Measurements from ENCODE around the gene RXYLT1. TPM values are rescaled to one million over a fixed set of nuclear protein-coding genes. Genes with fewer than 3 reads are reported as not detected.

Gene RXYLT1
- polyA plus RNA-seq, 2 donors = 4.6 to 8.3 TPM

- Histone ChIP-seq H3K27ac (ENCODE audit: low read depth in 2 of 2, low read length in 1 of 2) (no peak overlapping the region), H3K4me1 (ENCODE audit: control insufficient read depth in 2 of 2, insufficient read depth in 2 of 2, low read length in 1 of 2) (no peaks in the 10 kb centered on the region), H3K36me3 (ENCODE audit: control insufficient read depth in 2 of 2, insufficient read depth in 2 of 2, low read length in 1 of 2) (peaks cover 0 to 4% of the 10 kb centered on the region in 2 donors), H3K27me3 (ENCODE audit: control insufficient read depth in 1 of 2, insufficient read depth in 2 of 2, low read length in 2 of 2) (no peaks in the 10 kb centered on the region), H3K4me3 (ENCODE audit: low read depth in 1 of 2, low read length in 2 of 2) (no peak overlapping the region), H3K9me3 (ENCODE audit: control insufficient read depth in 2 of 2, insufficient read depth in 1 of 2, low read depth in 1 of 2, low read length in 1 of 2) (no peaks in the 10 kb centered on the region)
- 83 to 86% methylated on average over 3 of the region's 3 CpGs for WGBS, 2 donors
These were observed 12.6 kb downstream of the RXYLT1 start for GRCh38 chr12:63792338-63792737.

- Histone ChIP-seq H3K27me3 (ENCODE audit: control insufficient read depth in 1 of 2, insufficient read depth in 2 of 2, low read length in 2 of 2) (no peaks in the 10 kb centered on the region), H3K9me3 (ENCODE audit: control insufficient read depth in 2 of 2, insufficient read depth in 1 of 2, low read depth in 1 of 2, low read length in 1 of 2) (no peaks in the 10 kb centered on the region), H3K27ac (ENCODE audit: low read depth in 2 of 2, low read length in 1 of 2) (no peak overlapping the region), H3K36me3 (ENCODE audit: control insufficient read depth in 2 of 2, insufficient read depth in 2 of 2, low read length in 1 of 2) (peaks cover 2 to 4% of the 10 kb centered on the region in 2 donors), H3K4me3 (ENCODE audit: low read depth in 1 of 2, low read length in 2 of 2) (no peak overlapping the region), H3K4me1 (ENCODE audit: control insufficient read depth in 2 of 2, insufficient read depth in 2 of 2, low read length in 1 of 2) (no peaks in the 10 kb centered on the region)
- 91 to 92% methylated on average over 10 of the region's 10 CpGs for WGBS, 2 donors
These were observed 15.5 kb downstream of the RXYLT1 start for GRCh38 chr12:63795032-63795687.

GRCh38 chr12:63795944-63796343 lies 16.2 kb downstream of the RXYLT1 start:
- no peak overlapping the region for H3K27ac ChIP-seq (ENCODE audit: low read depth in 2 of 2, low read length in 1 of 2)
- no peak overlapping the region for H3K4me3 ChIP-seq (ENCODE audit: low read depth in 1 of 2, low read length in 2 of 2)
- H3K27me3 ChIP-seq (ENCODE audit: control insufficient read depth in 1 of 2, insufficient read depth in 2 of 2, low read length in 2 of 2) = no peaks in the 10 kb centered on the region
- H3K4me1 ChIP-seq (ENCODE audit: control insufficient read depth in 2 of 2, insufficient read depth in 2 of 2, low read length in 1 of 2) = no peaks in the 10 kb centered on the region
- H3K36me3 ChIP-seq (ENCODE audit: control insufficient read depth in 2 of 2, insufficient read depth in 2 of 2, low read length in 1 of 2) = peaks cover 2% of the 10 kb centered on the region in 2 donors
- WGBS, 2 donors = 92 to 94% methylated on average over 6 of the region's 6 CpGs
- H3K9me3 ChIP-seq (ENCODE audit: control insufficient read depth in 2 of 2, insufficient read depth in 1 of 2, low read depth in 1 of 2, low read length in 1 of 2) = no peaks in the 10 kb centered on the region

GRCh38 chr12:63802012-63802608 lies 22.4 kb downstream of the RXYLT1 start:
- WGBS, 2 donors = 67 to 68% methylated on average over 6 of the region's 6 CpGs
- Histone ChIP-seq H3K9me3 (ENCODE audit: control insufficient read depth in 2 of 2, insufficient read depth in 1 of 2, low read depth in 1 of 2, low read length in 1 of 2) (no peaks in the 10 kb centered on the region), H3K27ac (ENCODE audit: low read depth in 2 of 2, low read length in 1 of 2) (no peak overlapping the region), H3K4me1 (ENCODE audit: control insufficient read depth in 2 of 2, insufficient read depth in 2 of 2, low read length in 1 of 2) (no peaks in the 10 kb centered on the region), H3K27me3 (ENCODE audit: control insufficient read depth in 1 of 2, insufficient read depth in 2 of 2, low read length in 2 of 2) (no peaks in the 10 kb centered on the region), H3K36me3 (ENCODE audit: control insufficient read depth in 2 of 2, insufficient read depth in 2 of 2, low read length in 1 of 2) (peaks cover 0 to 2% of the 10 kb centered on the region in 2 donors), H3K4me3 (ENCODE audit: low read depth in 1 of 2, low read length in 2 of 2) (no peak overlapping the region)

GRCh38 chr12:63804746-63805145 lies 25.0 kb downstream of the RXYLT1 start:
- H3K27me3 ChIP-seq (ENCODE audit: control insufficient read depth in 1 of 2, insufficient read depth in 2 of 2, low read length in 2 of 2) = no peaks in the 10 kb centered on the region
- no peaks in the 10 kb centered on the region for H3K4me1 ChIP-seq (ENCODE audit: control insufficient read depth in 2 of 2, insufficient read depth in 2 of 2, low read length in 1 of 2)
- H3K27ac ChIP-seq (ENCODE audit: low read depth in 2 of 2, low read length in 1 of 2) = no peak overlapping the region
- 77 to 86% methylated on average over 2 of the region's 2 CpGs for WGBS, 2 donors
- no peaks in the 10 kb centered on the region for H3K9me3 ChIP-seq (ENCODE audit: control insufficient read depth in 2 of 2, insufficient read depth in 1 of 2, low read depth in 1 of 2, low read length in 1 of 2)
- peaks cover 2% of the 10 kb centered on the region in 2 donors for H3K36me3 ChIP-seq (ENCODE audit: control insufficient read depth in 2 of 2, insufficient read depth in 2 of 2, low read length in 1 of 2)
- H3K4me3 ChIP-seq (ENCODE audit: low read depth in 1 of 2, low read length in 2 of 2) = no peak overlapping the region

GRCh38 chr12:63805704-63806672 lies 26.3 kb downstream of the RXYLT1 start:
- Histone ChIP-seq H3K27ac (ENCODE audit: low read depth in 2 of 2, low read length in 1 of 2) (no peak overlapping the region), H3K4me3 (ENCODE audit: low read depth in 1 of 2, low read length in 2 of 2) (no peak overlapping the region), H3K9me3 (ENCODE audit: control insufficient read depth in 2 of 2, insufficient read depth in 1 of 2, low read depth in 1 of 2, low read length in 1 of 2) (no peaks in the 10 kb centered on the region), H3K36me3 (ENCODE audit: control insufficient read depth in 2 of 2, insufficient read depth in 2 of 2, low read length in 1 of 2) (peaks cover 0 to 2% of the 10 kb centered on the region in 2 donors), H3K4me1 (ENCODE audit: control insufficient read depth in 2 of 2, insufficient read depth in 2 of 2, low read length in 1 of 2) (no peaks in the 10 kb centered on the region), H3K27me3 (ENCODE audit: control insufficient read depth in 1 of 2, insufficient read depth in 2 of 2, low read length in 2 of 2) (no peaks in the 10 kb centered on the region)
- WGBS, 2 donors = 67 to 69% methylated on average over 3 of the region's 3 CpGs

GRCh38 chr12:63808631-63809030 lies 28.9 kb downstream of the RXYLT1 start:
- Histone ChIP-seq H3K9me3 (ENCODE audit: control insufficient read depth in 2 of 2, insufficient read depth in 1 of 2, low read depth in 1 of 2, low read length in 1 of 2) (no peaks in the 10 kb centered on the region), H3K4me1 (ENCODE audit: control insufficient read depth in 2 of 2, insufficient read depth in 2 of 2, low read length in 1 of 2) (no peaks in the 10 kb centered on the region), H3K27ac (ENCODE audit: low read depth in 2 of 2, low read length in 1 of 2) (no peak overlapping the region), H3K4me3 (ENCODE audit: low read depth in 1 of 2, low read length in 2 of 2) (no peak overlapping the region), H3K27me3 (ENCODE audit: control insufficient read depth in 1 of 2, insufficient read depth in 2 of 2, low read length in 2 of 2) (no peaks in the 10 kb centered on the region), H3K36me3 (ENCODE audit: control insufficient read depth in 2 of 2, insufficient read depth in 2 of 2, low read length in 1 of 2) (peaks cover 0 to 2% of the 10 kb centered on the region in 2 donors)
- WGBS, 2 donors = 88 to 90% methylated on average over 5 of the region's 5 CpGs

- no peaks in the 10 kb centered on the region for H3K4me1 ChIP-seq (ENCODE audit: control insufficient read depth in 2 of 2, insufficient read depth in 2 of 2, low read length in 1 of 2)
- H3K27me3 ChIP-seq (ENCODE audit: control insufficient read depth in 1 of 2, insufficient read depth in 2 of 2, low read length in 2 of 2) = no peaks in the 10 kb centered on the region
- H3K36me3 ChIP-seq (ENCODE audit: control insufficient read depth in 2 of 2, insufficient read depth in 2 of 2, low read length in 1 of 2) = peaks cover 0 to 2% of the 10 kb centered on the region in 2 donors
- no peak overlapping the region for H3K27ac ChIP-seq (ENCODE audit: low read depth in 2 of 2, low read length in 1 of 2)
- no peak overlapping the region for H3K4me3 ChIP-seq (ENCODE audit: low read depth in 1 of 2, low read length in 2 of 2)
- no peaks in the 10 kb centered on the region for H3K9me3 ChIP-seq (ENCODE audit: control insufficient read depth in 2 of 2, insufficient read depth in 1 of 2, low read depth in 1 of 2, low read length in 1 of 2)
- 61 to 72% methylated on average over 4 of the region's 4 CpGs for WGBS, 2 donors
These were observed 29.9 kb downstream of the RXYLT1 start for GRCh38 chr12:63809566-63809965.

GRCh38 chr12:63811334-63811733 lies 31.6 kb downstream of the RXYLT1 start:
- Histone ChIP-seq H3K27ac (ENCODE audit: low read depth in 2 of 2, low read length in 1 of 2) (no peak overlapping the region), H3K36me3 (ENCODE audit: control insufficient read depth in 2 of 2, insufficient read depth in 2 of 2, low read length in 1 of 2) (peaks cover 0 to 2% of the 10 kb centered on the region in 2 donors), H3K27me3 (ENCODE audit: control insufficient read depth in 1 of 2, insufficient read depth in 2 of 2, low read length in 2 of 2) (no peaks in the 10 kb centered on the region), H3K4me1 (ENCODE audit: control insufficient read depth in 2 of 2, insufficient read depth in 2 of 2, low read length in 1 of 2) (no peaks in the 10 kb centered on the region), H3K9me3 (ENCODE audit: control insufficient read depth in 2 of 2, insufficient read depth in 1 of 2, low read depth in 1 of 2, low read length in 1 of 2) (no peaks in the 10 kb centered on the region), H3K4me3 (ENCODE audit: low read depth in 1 of 2, low read length in 2 of 2) (no peak overlapping the region)
- WGBS, 2 donors = 81 to 87% methylated on average over 2 of the region's 2 CpGs
